GM18873 (cell line): ENCODE data around the gene CALHM3.

Source experiments
- ATAC-seq: cut with Tn5 transposase; IDR thresholded peaks from one replicate; pipeline ENCODE4 v1.9.1; 2021; ENCODE audit warnings: mild to moderate bottlenecking, moderate library complexity, moderate number of reproducible peaks; ENCODE audit not compliant: unreplicated experiment, low FRiP score

CALHM3 gene

DNA sequence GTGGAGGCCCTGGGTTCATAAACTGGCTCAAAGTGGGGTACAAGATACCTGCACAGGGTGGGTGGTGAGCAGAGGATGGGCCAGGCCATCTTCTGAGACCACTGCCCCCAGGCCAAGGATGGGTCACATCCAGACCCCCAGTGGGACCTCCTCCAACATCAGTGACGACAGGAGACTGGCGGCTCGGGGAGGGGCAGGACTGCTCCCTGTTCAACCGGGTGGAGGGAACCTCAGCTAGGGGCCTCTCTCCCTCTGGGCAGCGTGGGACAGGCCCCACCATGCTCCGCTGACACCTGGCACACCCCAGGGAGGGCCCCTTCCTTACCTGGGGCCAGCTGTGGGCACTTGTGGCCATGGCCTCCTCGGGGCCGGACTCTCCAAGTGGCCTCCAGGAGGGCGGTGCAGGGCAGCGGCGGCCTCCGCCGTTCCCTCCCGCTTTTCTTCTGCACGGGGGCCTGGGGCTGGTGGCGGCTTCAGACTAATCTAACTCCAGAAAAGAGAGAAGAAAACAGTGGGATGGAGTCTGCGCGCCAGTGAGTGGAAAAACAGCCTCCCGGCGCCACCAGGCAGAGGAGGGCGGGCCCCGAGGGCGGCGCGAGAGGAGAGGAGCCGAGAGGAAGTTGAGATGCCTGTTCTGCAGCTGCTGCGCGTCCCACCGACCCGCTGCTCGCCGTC lies 27.1 kb downstream of the CALHM3 start, which contains the start of gene CALHM2:
Gene CALHM2, minus strand, starts transcription at position 540 of the 675 bp plus-strand sequence. CDS start 2,429 bp downstream, outside the sequence.
- peak; percentile 59 for ATAC-seq

DNA sequence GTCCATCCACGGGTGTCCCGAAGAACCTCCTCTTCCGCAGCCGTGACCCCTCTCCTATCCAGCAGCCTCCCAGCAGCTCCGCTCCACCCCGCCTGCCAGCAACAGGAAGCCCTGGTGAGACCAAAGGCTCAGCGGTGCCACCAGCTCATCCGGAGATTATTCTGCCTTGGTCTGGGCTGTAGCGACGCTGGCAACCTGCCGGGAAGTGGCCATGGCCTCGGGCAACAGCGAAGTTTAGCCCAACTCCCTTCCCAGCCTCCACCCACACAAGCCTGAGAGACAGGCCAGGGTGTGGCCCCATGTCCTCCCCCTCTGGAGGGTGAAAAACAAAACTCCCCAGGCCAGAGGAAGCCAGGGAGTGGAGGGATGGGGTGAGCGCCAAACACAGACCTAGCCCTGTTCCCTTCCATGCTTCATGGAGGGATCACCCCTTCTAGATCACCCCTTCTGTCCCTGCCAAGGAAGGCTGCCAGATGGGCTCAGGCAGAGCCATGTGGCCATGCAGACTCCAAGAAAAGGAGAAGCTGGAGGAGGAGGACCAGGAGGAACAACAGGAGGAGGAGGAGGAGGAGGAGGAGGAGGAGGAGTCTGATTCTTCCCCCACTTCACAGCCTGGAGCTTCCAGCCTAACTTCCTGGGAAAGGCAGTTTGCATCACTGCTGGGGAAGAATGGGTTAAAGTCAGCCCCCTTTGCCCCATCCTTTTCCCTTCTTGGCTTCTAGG lies 27.8 kb downstream of the CALHM3 start:
- no peak for ATAC-seq

DNA sequence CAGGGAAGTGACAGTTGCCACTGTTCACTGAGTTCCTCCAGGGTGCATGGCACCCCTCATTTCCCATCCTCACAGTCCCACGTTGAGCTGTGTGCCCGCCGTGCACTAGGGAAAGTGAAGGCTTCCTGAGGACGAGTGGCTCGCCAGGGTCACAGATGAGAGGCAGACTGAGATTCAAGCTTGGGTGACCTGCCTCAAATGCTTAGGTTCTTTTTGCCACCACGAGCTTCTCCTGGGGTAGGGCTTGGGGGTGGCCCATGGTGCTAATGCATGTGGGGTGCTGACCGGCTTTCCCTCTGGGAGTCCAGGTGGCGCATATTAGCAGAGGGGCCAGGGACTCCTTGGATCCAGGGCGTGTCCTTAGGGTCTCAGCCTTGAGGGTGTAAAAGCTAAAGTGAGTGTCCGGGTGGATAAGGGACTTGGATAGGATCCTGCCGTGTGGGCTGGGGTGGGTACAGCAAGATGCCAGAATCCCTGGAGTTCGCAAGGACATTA lies 28.8 kb downstream of the CALHM3 start:
- ATAC-seq: no peak

DNA sequence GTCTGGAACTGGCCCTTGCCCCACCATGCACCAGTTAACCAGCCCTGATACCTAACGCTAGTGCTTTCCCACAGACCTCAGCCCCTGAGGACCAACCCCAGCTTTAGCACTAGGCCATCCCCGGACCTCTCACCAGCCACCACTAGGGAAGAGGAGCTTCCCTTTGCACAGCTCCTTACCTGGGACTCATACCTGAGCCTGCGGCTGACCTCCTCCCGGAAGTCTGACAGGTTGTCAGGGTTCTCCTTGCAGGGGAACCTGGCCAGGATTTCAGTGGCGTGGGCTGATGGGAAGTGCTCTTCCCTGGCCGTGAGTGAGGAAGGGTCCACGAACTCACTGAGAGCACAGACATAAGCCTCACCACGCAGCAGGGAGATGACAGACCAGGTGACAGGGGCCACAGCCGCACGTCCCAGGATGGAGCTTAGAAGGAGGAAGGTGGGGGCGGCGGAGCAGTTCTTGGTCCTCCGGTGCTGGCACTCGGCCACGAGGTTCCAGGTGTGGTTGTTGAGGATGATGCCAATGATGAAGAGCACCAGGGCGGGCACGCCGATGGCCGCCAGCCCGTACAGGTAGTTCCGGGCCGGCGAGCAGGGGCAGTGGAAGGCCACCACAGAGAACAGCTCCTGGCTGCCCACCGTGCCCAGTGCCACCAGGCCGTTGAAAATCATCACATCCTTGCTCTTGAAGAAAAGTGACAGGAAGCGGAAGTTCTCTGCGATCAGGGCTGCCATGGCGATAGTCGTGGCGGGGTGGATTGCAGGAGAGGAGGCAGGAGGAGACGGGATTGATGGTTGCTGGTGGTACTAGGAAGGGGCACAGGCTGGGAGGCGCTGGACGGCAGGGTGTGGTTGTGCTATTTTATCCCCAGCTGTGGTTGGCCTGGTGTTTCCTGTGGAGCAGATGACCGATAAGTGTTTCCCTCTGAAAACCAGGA lies 29.6 kb downstream of the CALHM3 start:
- no peak for ATAC-seq

DNA sequence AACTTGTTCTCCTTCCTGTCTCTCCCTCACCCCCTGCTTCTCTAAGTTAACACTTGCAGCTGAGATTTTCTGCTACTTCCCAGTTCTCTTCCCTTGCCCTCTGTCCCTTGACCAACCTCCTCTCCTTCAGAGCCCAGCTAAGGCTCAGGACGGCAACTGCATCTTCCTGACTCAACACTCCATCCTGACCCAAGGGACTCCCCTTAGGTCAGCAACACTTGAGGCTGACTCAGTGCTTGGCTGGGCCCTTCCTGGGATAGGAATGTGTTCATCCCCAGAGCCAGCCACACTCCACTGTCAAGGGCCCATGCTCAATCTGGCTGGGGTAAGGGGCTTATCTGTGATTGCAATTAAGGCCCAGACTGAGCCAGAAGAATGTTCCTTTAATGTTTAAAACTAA lies 30.3 kb downstream of the CALHM3 start:
- ATAC-seq: no peak

DNA sequence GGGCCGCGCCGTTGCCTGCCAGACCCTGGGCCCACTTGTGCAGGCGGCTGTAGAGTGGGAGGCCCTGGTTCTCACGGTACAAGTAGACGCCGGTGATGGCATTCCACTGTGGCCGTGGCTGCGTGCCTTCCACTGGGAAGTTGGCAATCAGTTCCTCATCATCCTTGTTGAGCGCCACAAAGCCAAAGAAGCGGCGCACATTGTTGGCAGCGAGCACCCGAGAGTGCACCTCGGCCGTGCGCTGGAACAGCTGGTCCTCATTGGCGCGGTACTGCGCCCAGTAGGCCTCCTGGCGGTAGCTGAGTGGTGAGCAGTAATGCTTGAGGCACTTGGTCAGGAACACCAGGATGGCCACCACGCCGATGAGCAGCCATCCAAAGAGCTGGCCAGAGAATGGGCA lies 31.9 kb downstream of the CALHM3 start:
- ATAC-seq: no peak

DNA sequence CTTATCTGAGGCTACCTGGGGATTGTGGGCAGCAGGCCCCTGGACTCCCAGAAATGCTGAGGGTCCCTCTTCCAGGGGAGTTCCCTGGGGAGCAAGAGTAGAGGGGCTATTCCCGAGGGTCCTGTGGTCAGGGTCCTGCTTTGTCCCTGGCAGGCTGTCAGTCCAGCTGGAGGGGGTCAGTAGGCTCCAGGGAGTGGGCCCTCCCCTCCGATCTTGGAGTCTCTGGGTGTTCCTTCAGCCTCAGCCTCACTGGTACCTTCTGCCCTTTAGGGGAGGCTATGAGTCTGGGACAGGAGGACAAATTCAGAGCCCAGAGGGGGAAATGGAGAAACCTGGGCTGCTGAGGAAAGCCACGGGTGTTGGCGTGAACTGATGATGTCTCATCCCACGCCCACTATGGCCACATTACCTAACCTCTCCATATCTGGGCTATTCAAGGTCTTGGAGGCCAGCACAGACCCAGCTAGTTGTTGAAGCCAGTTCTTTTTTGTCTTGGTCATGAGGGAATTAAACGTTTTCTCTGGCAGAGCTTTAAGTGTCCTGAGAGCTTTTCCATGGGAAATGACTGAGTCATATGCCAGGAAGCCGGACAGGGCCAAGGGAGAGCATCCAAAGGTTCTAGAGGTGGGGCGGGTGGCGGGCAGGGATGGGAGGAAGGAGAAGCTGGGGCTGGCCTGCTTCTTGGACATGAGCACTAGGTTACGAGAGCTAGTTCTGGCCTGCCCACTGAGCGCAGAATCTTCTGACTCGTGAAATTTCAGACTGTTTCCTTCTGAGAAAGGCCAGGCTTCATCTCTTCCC lies 33.1 kb downstream of the CALHM3 start:
- no peak for ATAC-seq

DNA sequence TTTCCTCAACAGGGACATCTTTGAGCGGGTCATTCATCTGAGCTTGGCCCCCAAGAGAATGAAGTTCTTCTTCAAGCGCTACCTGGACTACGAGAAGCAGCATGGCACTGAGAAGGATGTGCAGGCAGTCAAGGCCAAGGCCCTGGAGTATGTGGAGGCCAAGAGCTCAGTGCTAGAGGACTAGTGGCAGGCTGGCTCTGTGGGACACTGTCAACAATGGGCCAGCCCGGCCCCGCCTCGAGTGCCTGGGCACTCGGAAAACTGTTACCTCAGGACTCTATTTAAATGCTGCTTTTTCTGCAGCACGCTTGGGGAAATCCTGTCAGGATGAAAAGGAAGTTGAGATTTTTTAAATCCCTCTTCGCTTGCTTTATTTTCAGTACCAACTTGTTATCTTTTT lies 33.7 kb downstream of the CALHM3 start:
- no peak for ATAC-seq

DNA sequence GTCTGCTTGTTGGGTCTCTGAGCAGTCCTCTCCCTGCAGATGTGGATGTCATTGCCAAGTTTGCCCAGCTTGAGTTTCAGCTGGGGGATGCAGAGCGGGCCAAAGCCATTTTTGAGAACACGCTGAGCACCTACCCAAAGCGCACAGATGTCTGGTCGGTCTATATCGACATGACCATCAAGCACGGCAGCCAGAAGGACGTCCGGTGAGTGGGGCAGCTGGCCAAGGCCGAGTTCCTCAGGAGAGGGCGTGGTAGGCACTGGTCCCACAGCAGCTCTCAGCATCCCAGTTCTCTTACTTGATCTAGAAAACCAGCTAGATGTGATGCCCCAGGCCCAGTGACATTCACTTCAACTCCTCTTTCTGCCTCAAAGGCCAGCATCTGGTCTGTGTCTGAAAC lies 34.6 kb downstream of the CALHM3 start:
- no peak for ATAC-seq

DNA sequence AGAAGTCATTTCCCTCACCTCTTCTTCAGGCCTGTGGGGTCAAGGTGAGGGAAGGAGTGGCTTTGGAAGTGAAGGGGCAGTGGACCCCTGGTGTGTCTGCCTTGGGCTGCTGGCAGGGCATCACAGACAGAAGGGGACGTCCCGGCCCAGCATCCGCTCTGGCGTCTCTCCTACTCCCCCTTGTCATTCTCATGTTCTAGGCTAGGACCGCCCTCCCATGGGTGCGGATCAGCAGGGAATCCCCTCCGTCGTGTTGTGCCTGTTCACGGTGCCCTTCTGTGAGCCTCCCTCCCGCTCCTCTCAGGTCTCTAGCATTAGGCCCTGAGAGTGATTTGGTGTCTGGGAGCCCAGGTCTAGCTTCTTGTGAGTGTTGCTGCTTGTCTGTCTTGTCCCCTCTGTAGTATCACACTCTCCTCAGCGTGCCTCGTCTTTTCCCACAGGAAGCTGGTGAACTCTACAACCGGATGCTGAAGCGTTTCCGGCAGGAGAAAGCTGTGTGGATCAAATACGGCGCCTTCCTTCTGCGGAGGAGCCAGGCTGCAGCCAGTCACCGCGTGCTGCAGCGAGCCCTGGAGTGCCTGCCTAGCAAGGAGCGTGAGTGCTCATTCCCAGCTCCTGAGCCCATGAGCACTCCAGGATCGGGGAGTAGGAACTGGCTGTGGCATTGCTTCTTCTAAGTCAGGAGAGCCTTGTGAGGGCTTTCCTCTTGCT lies 35.4 kb downstream of the CALHM3 start:
- no peak for ATAC-seq

DNA sequence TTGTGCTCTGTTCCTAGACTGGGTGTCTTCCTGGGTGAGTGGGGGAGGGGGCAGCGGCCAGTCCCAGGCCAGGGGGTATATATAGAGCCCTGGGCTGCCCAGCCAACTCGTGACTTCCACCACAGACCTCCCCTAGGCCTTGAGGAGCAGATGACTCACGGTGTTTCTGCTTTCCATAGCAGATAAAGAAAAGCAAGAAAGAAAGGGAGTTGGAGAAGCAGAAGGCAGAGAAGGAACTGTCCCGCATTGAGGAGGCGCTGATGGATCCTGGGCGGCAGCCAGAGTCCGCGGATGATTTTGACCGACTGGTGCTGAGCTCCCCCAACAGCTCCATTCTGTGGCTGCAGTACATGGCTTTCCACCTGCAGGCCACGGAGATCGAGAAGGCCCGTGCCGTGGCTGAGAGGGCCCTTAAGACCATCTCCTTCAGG lies 37.0 kb downstream of the CALHM3 start:
- no peak for ATAC-seq

DNA sequence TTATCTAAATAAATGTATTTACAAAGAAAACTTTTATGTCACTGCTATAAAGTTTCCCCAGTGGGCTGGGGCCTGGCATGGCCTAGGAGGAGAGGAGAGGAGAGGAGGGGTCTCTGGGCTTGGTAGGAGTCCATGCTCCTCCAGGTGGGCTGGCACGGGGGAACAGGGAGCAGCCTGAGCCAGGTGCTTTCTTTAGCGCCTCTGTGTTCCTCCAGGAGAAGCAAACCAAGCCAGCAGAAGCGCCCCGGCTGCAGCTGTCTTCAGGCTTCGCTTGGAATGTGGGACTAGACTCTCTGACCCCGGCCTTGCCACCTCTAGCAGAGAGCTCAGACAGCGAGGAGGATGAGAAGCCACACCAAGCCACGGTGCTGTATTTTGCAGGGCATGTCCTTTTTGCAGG lies 37.4 kb downstream of the CALHM3 start:
- no peak for ATAC-seq

DNA sequence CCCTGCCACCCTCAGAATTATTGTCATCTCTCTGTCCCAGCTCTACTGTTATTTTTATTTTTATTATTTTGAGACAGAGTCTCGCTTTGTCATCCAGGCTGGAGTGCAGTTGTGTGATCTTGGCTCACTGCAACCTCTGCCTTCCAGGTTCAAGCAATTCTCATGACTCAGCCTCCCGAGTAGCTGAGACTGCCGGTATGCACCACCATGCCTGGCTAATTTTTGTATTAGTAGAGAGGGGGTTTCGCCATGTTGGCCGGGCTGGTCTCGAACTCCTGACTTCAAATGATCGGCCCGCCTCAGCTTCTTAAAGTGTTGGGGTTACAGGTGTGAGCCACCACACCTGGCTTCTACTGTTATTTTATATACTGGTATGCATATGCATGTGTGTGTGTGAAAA lies 37.8 kb downstream of the CALHM3 start:
- no peak for ATAC-seq

DNA sequence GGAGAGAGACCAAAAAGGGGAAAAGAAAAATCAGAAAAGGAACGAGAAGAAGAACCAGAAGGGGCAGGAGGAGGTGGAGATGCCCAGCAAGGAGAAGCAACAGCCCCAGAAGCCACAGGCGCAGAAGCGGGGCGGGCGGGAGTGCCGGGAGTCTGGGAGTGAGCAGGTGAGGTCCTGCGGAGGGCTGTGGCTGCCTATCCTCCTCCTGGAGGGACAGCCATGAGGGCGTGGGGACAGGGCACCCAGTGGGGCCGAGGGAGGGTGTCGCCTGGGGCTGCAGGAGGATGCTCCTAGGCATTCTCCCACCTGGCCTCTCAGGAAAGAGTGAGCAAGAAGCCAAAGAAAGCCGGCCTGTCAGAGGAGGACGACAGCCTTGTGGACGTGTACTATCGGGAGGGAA lies 38.6 kb downstream of the CALHM3 start:
- no peak for ATAC-seq

DNA sequence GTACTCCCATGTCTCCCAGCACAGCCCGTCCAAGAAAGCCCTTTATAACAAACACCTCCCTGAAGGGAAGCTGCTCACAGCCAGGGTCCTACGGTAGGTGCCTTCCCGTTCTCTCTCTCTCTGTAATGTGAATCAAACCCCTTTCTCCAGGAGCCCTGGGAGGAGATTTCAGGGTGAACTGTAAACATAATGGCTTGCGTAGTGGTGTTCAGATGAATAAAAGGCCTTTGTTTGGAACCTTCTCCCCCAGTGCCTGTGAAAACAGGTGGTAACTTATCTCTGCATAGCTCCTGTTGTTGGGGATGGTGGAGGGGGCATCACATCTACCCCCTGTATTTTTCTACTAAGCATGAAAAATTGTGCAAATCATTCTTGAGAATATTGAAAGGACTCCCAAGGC lies 39.3 kb downstream of the CALHM3 start:
- no peak for ATAC-seq

DNA sequence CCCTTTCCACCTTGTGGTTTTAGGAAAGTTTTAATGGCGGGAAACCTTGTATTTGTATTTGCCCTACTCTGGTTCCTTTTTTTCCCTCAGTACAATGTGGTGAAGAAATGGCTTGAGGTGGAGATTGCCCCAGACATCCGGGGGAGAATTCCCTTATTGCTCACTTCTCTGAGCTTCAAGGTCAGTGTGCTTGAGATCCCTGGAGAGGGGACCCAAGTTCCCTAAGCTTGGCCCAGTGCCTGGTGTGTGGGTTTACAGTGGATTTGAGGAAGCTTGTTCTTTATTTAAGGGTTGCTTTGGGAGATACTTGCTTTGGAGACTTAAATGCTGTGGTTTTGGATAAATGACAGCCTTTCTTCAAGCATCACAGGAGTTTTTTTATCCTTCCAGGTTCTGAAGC lies 45.2 kb downstream of the CALHM3 start:
- ATAC-seq: no peak

DNA sequence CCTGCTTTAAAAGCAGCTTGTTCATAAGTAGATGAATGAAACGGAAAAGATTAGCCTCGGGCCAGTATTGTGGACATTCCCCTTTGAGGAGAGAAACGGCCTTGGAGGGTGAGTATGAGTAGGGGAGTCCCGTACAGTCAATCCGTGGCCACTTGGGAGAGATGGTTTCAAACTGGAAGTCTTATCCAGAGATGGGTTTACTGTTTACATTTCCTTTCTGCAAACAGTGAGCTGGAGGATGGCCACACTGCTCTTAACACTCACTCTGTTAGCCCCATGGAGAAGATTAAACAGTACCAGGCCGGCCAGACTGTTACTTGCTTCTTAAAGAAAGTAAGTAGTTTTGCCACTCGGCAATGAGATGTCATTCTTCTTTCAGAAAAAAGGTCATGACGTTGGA lies 47.1 kb downstream of the CALHM3 start:
- no peak for ATAC-seq

DNA sequence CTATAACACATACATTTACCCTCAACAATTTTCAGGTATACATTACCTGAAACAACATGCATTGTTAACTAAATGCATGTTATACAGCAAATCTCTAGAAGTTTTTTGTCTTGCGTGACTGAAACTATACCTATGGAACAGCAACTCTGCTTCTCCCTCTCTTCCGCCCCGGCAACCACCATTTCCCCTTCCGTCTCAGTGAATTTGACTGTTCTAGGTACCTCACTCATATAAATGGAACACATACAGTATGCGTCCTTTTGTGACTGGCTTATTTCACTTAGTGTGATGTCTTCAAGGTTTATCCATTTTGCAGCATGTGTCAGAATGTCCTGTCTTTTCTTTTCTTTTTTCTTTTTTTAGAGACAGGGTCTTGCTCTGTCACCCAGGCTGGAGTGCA lies 49.4 kb downstream of the CALHM3 start:
- ATAC-seq: no peak

DNA sequence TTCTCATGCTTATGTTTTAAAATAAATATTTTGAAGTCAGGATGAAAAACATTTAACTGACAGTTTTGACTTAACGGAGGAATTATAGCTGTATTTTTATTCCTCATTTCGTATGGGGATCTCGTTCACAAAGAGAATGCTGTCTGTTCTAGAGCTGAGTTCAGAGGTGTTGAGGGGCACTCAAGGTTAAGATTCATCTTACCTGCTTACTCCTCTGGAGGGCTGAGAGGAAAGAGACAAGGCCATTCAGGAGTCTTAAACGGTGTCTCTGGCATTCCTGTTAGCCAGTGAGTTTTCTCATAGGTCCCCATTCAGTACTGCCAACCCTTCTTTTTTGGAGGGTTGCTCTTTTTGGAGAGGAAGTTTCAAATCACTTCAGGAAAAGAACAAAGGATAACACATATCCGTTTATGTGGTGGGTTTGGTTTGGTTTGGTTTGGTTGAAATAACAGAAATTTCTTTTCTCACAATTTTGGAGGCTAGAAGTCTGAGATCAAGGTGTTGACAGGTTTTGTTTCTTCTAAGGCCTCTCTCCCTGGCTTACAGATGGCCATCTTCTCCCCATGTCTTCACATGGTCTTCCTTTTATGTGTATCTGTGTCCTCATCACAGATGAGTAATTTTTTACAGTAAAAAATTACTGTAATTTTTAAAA lies 49.9 kb downstream of the CALHM3 start:
- ATAC-seq: no peak
